Mucosa of stomach (tissue), 1 donor: ENCODE measurements around the gene SRSF1.
A peak's percentile ranks its signal among the peaks of the same experiment; 100 is the strongest.

Experiments
- H3K27me3 ChIP-seq: one replicate; pipeline ENCODE4 v1.7.0; 2013; ENCODE audit warnings: mild to moderate bottlenecking, low read length; ENCODE audit not compliant: control insufficient read depth, insufficient read depth
- H3K36me3 ChIP-seq: one replicate; pipeline ENCODE4 v1.7.0; 2013; ENCODE audit warnings: low read length; ENCODE audit not compliant: control insufficient read depth, insufficient read depth
- H3K4me1 ChIP-seq: one replicate; pipeline ENCODE4 v1.7.0; 2013; ENCODE audit warnings: mild to moderate bottlenecking, low read length; ENCODE audit not compliant: control insufficient read depth, insufficient read depth
- H3K4me3 ChIP-seq: one replicate; pipeline ENCODE4 v1.7.0; 2013; ENCODE audit warnings: low read length
- H3K9ac ChIP-seq: one replicate; pipeline ENCODE4 v1.7.0; 2013; ENCODE audit warnings: mild to moderate bottlenecking, low read length, moderate library complexity
- H3K9me3 ChIP-seq: one replicate; pipeline ENCODE4 v1.7.0; 2013; ENCODE audit warnings: mild to moderate bottlenecking, low read length, moderate library complexity; ENCODE audit not compliant: control insufficient read depth
- donor health status: Pancreatic carcinoma.

SRSF1 gene

DNA sequence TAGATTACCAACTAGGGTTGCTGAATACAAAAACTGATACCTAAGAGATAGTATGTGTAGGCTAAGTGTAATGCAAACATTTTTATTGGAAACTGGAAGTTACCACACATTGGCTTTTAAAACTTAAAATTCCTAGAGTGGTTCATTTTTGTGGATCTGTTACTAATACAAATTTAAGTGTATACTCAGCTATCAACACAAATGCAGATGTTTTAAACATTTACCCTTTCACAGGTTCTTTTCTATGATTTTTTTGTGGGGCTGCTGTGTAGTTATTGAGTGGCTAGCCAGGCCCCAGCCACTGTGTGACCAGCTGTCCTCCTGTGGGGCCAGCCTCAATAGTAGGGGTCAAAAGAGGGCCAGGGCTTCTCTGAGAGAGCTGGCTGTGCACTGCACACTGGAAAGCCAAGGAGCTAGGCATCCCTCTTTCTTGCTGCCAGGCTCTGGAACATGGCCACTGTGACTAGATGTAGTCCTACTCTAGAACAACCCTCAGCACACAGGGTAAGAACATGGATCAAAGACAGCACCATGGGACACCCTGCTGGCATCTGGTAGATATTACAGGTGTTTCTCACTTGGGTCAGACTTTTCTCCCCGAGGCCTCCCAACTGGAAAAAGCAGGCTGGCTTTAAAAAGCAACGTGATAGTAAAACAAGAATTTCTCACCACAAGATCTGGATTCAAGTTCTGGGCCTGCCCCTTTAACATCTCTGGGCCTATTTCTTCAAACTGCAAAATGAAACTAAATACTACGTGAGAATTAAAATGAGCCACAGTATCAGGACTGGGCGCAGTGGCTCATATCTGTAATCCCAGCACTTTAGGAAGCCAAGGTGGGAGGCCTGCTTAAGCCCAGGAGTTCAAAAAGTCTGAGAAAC, 11.7 kb downstream of the SRSF1 start:
- no peak overlapping the region for H3K4me3 ChIP-seq
- no peak overlapping the region for H3K9ac ChIP-seq
- no peaks in the 10 kb centered on the region for H3K9me3 ChIP-seq
- peaks cover 14% of the 10 kb centered on the region for H3K4me1 ChIP-seq
- no peaks in the 10 kb centered on the region for H3K36me3 ChIP-seq
- no peaks in the 10 kb centered on the region for H3K27me3 ChIP-seq

DNA sequence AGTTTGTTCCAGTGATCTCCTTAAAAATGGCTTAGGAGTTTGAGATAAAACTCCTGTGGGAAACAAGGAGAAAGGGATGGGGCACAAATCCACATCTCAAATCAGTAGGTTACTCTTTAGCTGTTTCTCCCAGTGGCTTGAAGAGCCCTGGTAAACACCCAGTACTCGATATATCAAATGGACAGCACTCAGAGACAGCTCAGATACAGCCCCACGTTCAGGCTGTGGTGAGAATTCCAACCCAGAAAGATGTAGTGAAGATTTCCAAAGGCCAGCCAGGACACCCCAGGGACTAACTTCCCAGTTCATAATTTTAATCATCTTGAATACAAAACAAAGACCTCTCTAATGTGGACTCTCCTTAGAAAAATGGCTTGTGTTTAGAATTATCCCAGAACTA, 12.6 kb downstream of the SRSF1 start:
- Histone ChIP-seq H3K4me3 (no peak overlapping the region), H3K4me1 (peaks cover 16% of the 10 kb centered on the region), H3K9ac (no peak overlapping the region), H3K27me3 (no peaks in the 10 kb centered on the region), H3K9me3 (no peaks in the 10 kb centered on the region), H3K36me3 (no peaks in the 10 kb centered on the region)

DNA sequence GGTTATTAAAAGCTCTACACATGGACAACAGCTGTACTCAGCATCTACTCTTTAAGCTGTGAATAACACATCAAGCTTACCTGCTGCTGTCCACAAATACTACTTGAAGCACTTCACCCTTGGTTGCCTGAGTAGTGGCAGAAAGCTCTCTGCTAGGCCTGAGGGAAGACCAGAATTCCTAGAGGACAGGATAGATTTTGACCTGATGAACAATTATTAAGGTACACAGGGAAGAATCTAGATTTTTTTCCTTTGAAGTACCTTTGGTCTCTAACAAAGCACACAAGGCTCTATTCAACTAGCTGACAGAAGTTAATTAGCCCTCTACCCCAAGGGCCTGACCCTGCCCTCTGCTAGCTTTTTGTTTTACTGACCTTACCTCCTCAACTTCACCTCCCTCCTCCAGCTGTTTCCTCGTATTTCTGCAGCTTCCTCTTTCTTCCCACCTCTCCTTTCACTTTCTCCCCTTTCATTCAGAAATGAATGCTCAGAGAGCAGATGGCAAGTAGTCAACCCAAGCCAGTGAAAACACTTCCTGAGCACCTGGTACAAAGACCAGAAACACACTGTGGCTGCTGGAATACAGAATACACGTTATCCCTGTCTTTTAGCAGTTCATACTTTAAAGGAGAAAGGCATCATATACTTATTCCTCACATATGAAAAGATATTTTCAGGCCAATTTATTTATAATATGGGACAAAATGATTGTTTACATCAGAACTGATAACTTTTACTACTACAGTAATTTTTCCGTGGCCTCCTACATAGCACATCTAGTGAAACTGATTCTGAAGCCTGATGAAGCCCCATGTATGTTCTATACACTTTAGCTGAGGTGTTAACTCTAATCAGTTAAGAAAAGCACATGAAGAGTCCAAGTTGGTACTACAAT, 13.3 kb downstream of the SRSF1 start:
- no peak overlapping the region for H3K9ac ChIP-seq
- H3K4me3 ChIP-seq, result no peak overlapping the region
- H3K36me3 ChIP-seq, result no peaks in the 10 kb centered on the region
- no peaks in the 10 kb centered on the region for H3K9me3 ChIP-seq
- H3K4me1 ChIP-seq, result peaks cover 23% of the 10 kb centered on the region
- H3K27me3 ChIP-seq, result no peaks in the 10 kb centered on the region

DNA sequence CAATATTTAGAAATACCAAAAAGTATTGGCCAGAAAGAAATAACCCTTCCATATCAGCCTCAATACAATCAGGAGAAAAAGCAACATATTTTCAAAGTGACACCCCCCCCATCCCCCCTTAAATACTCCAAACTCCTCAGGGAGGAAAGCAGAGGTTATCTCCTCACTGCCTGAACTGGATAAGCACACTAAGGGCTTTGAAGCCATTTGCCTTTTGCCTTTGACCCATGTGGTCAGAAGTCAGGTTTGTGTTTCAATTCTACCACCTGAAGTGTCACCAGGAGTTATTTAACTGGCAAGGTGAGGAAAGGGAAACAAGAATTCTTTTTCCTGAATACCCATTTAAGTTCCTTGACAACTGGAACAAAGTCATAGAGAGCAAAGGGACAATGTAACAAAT, 15.5 kb downstream of the SRSF1 start:
- Histone ChIP-seq H3K9me3 (no peaks in the 10 kb centered on the region), H3K27me3 (no peaks in the 10 kb centered on the region), H3K9ac (no peak overlapping the region), H3K4me3 (no peak overlapping the region), H3K36me3 (no peaks in the 10 kb centered on the region), H3K4me1 (peaks cover 23% of the 10 kb centered on the region)

DNA sequence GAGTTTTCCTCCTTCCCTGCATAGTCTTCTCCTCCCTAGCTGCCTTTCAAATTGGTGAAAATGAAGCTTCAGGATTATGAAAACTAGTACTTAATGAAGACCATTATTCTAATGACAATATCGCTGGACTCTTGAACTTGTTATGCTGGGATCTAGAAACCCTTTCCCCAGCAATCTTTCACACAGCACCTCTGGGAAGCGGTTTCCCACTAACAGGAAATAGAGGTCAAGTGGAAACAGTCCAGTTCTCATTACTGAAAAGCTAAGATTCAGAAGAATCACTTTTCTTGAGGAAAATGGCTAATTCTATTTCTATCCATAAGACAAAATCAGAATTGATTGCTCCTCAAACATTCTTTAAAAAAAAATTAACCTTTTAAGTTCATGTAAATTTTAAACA, 17.0 kb downstream of the SRSF1 start:
- Histone ChIP-seq H3K27me3 (no peaks in the 10 kb centered on the region), H3K9ac (no peak overlapping the region), H3K4me3 (no peak overlapping the region), H3K9me3 (no peaks in the 10 kb centered on the region), H3K4me1 (peaks cover 19% of the 10 kb centered on the region), H3K36me3 (no peaks in the 10 kb centered on the region)

DNA sequence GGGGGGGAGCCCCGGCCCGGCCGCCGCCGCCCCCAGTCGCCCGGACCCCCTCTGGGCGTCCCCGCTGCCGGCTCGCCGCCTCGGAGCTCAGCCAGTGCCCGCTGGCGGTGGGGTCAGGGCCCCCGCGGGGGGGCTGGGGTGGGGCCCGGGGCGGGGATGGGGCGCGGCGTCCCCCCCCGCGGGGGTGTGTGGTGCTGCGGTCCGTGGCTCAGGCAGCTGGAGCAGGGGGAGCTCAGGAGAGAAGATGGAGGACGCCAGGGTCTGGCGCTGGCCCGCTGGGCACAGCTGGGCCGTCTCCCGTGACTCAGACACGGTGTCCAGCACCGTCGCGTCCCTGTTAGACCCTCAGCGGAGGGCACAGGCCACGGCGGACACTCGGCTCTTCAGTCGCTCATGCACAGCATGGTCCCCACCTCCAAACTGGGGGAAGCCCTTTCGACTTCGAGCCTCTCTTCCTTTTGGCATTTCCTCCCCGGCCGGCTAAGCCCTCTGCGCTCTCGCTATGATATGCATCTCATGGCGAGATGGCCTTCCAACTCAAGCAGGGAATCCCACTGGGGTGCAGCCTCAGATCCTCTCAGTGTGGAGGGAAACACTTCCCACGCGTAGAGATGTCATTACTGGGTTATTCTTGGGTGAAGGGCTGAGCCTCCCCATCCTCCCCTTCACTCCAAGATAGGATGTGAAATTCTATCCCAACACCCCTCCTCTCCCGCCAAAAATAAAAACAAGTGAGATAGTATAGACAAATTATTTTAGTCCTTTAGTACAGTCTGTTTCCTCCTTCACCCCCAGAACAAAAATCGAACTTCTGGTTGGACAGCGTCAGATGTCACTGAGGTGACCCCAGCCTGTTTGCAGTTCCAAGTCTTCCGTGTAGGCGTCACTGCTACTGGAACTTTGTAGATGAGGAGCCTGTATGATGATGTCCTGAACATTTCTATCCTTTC, 18.5 kb downstream of the SRSF1 start:
- no peaks in the 10 kb centered on the region for H3K36me3 ChIP-seq
- peaks cover 15% of the 10 kb centered on the region for H3K4me1 ChIP-seq
- H3K4me3 ChIP-seq, result peak overlapping the region; percentile 70
- peak overlapping the region; percentile 68 for H3K9ac ChIP-seq
- no peaks in the 10 kb centered on the region for H3K9me3 ChIP-seq
- H3K27me3 ChIP-seq, result no peaks in the 10 kb centered on the region

DNA sequence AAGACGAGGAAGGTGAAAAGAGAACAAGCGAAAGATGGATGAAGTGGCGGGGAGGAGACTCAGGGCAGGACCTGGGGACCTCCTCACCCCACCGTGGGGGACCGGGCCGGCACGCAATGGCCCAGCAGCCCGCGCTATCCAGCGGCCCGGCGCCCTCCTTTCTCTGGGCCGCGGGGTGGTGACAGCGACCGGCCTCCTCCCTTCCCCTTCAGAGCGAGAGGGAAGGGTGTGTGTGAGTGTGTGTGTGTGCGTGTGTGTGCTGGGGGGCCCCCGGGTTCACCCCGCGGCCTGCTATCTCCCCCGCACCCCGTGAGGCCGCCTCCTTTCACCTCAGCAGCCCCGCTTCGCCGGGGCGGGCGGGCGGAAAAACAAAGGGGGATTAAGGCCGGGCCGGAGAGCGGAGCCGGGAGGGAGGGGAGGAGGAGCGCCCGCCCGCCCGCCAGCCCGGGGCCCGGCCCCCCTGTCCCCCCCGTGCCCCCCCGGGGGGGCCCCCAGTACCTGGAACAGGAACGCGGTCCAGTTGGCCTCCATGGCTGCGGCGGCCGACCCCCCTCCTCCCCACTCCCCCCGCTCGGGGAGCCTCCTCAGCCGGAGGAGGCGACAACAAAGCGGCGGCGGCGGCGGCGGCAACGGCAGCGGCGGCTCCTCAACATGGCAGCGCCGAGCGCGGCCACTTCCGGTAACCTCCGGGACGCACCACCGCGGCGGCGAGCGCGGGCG, 19.3 kb downstream of the SRSF1 start, which contains the start of gene VEZF1:
Gene VEZF1, minus strand, starts transcription at position 674 of the 720 bp plus-strand sequence. Its CDS starts 143 bp downstream, at position 531.
- H3K4me1 ChIP-seq, result peaks cover 19% of the 10 kb centered on the region

DNA sequence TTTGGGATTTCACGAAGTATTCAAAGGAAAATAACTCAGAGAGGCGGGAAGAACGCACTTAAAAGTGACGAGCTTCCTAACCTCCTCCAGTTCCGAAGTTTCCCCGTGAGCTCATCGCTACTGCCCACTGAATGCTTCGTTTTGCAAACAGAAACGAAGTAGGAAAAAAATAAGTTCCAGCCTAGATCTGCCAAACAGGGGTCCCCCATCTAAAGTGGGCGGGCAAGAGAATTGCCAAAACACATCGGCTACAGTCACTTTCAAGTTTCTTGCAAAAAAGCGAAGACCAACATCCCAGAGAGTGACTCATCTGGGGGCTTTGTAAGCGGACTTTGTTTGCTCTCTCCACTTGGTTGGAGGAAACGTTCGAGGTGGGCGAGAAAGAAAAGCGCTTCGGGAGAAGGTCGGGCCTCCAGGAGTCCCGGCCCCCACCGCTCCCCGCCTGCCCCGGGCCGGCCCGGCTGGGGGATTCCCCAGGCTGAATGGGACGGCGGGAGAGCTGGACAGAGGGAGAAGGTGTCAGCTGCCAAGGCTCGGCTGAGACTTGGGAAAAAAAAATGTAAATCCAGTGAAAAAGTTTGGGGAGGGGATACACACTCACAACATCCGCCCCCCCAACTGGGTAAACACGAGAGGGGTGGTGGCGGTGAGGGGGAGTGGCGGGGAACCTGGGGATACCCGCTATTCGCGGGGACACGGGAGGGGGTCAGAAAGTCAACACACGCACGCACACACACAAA, 20.0 kb downstream of the SRSF1 start:
- H3K4me1 ChIP-seq, result peaks cover 20% of the 10 kb centered on the region
- no peaks in the 10 kb centered on the region for H3K9me3 ChIP-seq
- H3K36me3 ChIP-seq, result no peaks in the 10 kb centered on the region

More for the DNA sequence above, 19.3 kb downstream of the SRSF1 start, which contains the start of gene VEZF1:
- Histone ChIP-seq H3K9ac (peak within 1 kb of the TSS; percentile 74), H3K4me3 (peak within 1 kb of the TSS; percentile 70), H3K36me3 (no peaks in the 10 kb centered on the region), H3K9me3 (no peaks in the 10 kb centered on the region), H3K27me3 (no peaks in the 10 kb centered on the region)

DNA sequence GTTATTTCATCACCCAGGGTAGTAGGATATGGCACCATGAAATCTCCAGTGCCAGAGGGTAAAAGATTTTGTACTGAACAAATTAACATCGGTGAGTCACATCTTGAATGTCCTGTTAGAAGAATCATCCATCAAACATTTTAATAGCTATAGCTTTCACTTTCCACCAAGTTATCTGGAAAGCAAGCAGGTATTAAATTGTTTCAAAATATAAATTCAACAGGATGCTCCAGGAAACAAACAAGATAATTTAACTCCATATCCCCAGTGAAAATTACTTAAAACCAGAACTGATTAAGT, 21.4 kb downstream of the SRSF1 start:
- H3K36me3 ChIP-seq, result no peaks in the 10 kb centered on the region
- no peaks in the 10 kb centered on the region for H3K9me3 ChIP-seq
- H3K4me1 ChIP-seq, result peaks cover 20% of the 10 kb centered on the region
- no peak overlapping the region for H3K9ac ChIP-seq
- H3K27me3 ChIP-seq, result no peaks in the 10 kb centered on the region
- H3K4me3 ChIP-seq, result no peak overlapping the region

More for the DNA sequence above, 20.0 kb downstream of the SRSF1 start:
- H3K9ac ChIP-seq, result peak overlapping the region; percentile 74
- peak overlapping the region; percentile 17 for H3K4me3 ChIP-seq
- no peaks in the 10 kb centered on the region for H3K27me3 ChIP-seq

DNA sequence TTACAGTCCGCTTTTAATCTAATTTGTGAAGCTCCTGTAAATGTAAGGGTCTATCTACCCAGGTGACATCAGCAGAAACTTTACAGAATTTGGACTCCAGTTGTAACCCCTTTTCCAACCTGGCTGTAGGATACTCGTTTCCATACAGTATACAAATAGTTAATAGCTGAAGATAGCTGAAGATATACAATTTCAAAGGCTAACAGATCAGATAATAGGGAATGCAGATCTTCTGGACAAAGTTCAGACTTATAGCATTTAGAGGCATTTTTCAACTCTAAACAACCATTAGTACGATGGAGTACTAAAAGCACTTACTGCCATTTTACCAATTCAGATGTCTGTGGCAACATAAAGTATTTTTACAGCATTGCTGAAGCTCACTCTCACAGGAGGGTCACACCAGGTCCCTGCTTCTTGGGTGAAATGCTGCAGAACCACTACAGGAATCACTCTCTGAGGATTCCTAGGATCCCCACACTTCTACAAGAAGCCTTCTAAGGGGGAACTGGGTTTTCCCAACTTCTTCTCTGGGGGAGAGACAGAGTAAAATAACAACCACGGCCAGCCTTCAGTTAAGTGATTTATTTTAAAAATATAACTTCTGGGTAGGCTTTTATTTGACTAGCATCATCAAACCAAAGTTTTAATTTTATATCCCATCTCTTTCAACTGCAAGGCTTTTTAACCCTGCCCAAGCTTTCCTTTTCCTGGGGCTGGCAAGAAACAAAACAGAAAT, 21.9 kb downstream of the SRSF1 start:
- Histone ChIP-seq H3K9me3 (no peaks in the 10 kb centered on the region), H3K27me3 (no peaks in the 10 kb centered on the region), H3K9ac (no peak overlapping the region), H3K36me3 (no peaks in the 10 kb centered on the region), H3K4me3 (no peak overlapping the region), H3K4me1 (peaks cover 20% of the 10 kb centered on the region)
